COR-L47 (cell line): ENCODE measurements around the gene TMEM225B.
A peak's percentile ranks its signal among the peaks of the same experiment; 100 is the strongest.
"Not testable (repeated sequence)": the region's sequence is repeated elsewhere in the genome, so short reads cannot be mapped to it uniquely, and the experiment has no call there.

ENCODE experiments used
- DNase-seq: peaks from one replicate; lab custom pipeline; 2025; lab: John Stamatoyannopoulos, UW

The TMEM225B gene

DNA sequence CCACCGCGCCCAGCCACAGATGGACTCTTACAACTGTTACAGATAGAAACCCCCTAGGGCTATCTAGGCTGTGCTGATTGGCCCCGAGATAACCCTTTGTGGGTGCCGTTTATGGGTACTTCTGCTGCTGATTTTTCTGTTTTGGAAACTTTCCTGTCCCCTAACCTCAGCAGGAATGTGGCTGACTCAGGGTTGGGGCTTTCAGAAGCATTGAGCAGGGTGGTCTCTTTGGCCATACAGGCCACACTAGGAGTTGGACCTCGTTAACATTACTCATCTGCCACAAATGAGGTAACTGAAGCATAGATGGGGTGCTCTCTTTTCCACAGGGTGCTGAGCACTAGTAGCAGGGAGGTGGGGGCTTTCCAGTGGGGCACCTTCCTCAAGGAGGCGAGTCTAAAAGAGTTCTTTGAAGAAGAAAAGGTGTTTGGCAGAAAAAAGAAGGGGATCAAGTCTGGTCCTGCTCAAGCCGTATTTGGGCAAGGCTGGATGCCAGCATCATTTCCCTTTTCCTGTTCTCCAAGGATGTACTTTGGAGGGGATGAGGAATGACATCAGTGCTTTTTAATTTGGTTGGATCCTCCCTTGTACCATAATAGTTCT is 25.1 kb downstream of the TMEM225B start:
- DNase-seq, result no peak

DNA sequence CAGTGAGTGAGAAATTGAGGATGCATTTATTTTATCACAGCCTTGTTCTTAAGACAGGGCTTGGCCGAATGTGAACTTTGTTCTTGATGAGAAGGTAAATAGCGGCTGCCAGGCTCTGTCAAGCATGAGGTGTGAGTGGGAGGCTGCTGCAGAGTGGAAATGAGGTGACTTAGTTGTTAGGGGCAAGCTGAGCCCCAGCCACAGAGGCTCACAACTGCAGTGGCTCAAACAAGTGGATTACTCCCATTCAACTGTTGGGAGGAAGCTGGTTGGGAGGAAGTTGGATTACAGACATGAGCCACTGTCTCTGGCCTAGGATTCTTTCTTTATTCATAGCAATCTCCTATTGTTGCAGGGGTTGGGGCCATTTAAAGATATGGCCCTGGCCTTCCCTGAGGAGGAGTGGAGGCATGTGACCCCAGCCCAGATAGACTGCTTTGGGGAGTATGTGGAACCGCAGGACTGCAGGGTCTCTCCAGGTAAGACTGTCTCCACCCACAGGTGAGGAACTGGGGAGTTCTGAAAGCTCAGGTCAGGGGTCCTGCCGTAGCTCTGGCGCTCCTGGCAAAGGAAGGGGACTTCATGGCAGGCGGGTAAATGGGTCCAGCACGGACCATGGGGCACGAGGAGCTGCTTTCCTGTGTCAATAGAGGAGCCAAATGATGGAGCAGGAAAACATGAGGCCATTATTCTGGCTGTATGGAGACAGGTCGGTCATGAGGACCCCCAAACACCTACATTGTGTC is 25.8 kb downstream of the TMEM225B start:
- no peak for DNase-seq

DNA sequence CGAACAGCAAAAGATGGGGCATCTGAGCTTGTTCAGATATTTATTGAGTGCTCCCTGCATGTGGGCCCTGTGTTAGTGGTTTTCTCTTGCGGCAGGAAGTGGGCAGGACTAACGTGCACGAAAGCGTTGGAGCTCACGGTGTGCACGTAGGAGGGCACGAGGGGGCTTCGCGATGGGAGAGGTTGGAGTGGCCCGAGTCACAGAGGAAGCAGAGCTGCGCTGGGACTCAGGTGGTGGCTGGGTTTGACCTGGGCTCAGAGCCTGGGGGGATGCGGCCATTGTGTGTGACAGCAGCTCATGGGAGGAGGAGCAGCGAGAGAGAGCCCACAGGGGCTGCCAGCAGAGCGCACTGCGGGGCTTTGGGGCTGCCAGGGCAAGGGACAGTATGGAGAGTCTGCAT is 26.4 kb downstream of the TMEM225B start:
- no peak for DNase-seq

DNA sequence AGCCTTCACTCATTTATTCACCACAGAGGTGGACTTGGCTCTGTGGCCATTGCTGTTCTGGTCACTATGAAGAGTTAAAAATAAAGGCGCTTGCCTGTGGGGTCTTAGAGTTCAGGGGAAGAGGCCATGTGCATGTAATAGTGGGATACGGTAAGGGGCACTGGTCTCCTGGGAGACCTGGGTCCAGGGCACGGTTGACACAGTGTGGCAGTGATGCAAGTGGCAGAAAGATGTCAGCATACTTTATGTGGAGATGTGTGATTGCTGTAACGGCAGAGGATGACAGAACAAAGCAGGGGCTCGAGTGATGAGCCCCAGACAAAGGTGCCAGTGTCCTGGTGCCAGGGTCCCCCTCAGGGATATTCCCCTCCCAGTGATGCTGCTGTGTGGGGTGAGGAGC is 27.3 kb downstream of the TMEM225B start:
- no peak for DNase-seq

DNA sequence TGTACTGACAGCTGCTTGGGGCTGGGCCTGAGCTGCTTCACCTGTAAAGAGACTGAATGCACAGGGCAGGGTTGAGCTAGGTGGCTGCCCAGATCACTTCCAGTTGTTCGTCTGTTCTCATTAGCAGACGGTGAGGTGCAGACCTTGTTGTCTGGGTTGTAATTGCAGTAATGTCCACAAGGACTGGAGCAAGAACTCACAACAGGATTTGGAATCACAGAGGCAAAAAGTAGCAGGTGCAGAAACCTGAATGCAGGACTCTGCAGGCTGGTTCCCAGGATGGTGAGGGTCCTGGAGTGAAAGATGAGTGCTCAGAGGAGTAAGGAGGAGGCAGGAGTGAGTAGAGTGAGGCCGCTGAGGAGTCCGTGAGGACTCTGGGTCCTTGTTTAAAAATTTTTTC is 27.9 kb downstream of the TMEM225B start:
- DNase-seq, result no peak

DNA sequence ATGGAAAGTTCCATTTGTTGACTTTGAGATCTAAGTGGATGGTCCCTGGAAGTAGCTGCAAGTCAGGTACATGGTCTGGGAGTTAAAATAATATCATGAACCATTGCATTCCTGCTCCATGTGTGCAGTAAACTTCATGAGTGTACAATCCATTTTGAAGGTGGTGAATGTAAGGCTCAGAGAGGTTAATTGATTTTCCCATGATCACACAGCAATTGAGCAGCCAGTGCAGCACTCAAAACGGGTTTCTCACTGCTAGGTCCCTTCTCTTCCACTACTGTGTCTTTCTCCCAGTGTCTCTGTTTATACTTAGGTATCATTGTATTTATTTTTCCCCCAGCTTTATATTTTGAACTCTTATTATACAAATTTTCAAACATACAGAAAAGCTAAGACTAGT is 28.6 kb downstream of the TMEM225B start:
- no peak for DNase-seq

DNA sequence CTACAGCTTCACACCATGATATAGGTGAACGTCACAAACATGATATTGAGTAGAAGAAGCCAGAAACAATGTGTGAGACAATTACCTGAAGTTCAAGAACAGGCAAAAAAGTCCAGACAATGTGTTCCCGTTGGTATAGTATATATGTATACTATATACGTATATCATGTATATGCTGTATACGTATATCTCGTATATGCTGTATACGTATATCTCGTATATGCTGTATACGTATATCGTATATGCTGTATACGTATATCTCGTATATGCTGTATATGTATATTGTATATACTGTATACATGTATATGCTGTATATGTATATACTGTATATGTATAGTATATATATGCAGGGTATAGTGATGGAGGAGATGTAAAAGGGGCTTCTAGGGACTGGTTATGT is 29.4 kb downstream of the TMEM225B start:
- no peak for DNase-seq

DNA sequence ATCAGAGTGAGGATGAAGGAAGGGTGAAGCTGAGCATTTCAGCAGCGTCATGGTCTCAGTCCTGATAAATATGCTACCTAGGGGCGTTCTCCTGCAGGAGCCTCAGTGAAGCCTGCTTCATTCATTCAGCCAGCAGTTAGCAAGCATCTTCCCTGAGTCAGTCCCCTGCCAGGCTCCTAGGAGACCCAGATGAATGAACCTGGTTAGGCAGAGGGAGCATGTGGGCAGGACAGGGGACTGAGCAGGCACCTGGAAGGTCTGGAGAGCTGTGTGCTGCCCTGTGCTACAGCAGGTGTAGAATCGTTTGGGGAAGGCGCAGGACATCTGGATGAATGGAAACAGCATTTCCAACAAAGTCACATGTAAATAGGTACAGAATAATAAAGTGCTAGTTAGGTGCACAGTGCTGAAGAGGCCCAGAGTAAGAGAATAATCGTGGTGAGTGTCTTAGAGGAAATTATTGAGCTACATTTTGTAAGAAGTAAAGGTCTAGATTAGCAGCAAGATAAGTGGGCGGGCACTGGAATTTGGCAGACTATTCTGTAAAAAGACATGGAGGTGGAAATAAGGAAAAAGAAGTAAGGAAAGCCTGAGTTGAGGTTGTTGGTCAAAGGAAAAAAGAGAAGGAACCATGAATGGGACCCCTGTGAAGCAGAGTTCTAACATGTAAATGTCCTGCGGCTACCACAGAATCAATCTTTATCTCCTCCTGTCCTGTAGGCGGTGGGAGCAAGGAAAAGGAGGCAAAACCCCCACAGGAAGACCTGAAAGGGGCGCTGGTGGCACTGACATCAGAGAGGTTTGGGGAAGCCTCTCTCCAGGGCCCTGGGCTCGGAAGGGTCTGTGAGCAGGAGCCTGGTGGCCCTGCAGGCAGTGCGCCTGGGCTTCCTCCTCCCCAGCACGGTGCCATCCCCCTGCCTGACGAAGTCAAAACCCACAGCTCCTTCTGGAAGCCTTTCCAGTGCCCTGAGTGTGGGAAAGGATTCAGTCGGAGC is 30.7 kb downstream of the TMEM225B start:
- no peak for DNase-seq

DNA sequence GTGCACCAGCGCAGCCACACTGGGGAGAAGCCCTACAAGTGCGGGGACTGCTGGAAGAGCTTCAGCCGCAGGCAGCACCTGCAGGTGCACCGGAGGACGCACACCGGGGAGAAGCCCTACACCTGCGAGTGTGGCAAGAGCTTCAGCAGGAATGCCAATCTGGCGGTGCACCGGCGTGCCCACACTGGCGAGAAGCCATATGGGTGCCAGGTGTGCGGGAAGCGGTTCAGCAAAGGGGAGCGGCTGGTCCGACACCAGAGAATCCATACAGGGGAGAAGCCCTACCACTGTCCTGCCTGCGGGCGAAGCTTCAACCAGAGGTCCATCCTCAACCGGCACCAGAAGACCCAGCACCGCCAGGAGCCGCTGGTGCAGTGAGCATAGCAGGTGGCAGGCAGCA is 31.6 kb downstream of the TMEM225B start:
- DNase-seq, result no peak

DNA sequence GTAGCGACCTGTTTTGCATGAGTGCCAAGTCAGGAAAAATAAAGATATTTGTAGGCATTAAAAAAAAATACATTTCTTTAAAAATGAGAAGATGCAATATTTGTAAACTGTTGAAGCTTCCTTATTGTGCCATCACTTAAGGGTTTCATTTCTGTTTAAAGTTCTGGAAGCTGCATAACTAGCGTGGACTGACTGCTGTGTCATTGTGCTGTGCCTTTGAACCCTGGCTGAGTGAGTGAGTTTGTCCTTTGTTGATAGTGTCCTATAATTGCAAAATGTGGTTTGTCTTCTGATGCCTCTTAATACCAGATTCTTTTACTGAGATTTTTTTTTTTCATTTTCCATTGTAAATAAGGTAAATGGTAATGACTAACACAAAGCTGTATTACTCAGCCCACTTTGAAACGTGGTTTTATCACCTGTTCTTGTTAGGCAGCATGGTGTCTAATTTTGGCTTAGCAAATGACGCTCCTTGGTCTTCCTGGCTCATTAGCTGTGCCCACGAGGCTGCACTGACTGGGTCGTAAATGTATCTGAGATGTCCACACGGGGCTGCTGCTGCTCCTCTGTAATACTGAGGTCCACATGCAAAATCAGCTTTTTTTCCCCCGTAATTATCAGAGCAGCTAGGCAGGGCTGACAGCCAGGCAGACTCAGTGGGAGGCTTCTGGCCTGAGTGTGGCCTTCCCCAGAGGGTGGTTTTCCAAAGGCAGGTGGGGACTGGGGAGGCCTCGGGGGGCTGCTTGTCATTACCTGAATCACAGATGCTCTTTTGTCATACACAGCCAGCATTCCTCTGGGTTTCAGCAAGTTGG is 33.4 kb downstream of the TMEM225B start:
- DNase-seq, result peak; percentile 82

DNA sequence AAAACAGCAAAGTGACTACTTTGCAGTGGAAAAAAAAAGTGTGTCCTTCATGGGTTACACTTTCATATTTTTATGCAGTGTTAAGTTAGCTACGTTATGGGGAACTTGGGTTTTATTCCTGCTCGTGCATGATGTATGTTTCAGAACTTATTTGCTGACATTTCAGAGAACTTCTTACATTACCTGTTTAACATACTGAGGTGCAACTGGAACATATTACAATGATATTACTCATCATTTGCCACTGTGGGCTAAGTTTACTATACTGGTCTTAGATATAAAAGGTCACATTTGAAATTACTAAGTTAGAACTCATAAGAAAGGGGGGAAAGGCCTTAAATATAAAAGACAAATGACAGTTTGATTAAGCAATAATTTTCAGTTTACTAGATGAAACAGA is 39.3 kb downstream of the TMEM225B start:
- not testable (repeated sequence) for DNase-seq

DNA sequence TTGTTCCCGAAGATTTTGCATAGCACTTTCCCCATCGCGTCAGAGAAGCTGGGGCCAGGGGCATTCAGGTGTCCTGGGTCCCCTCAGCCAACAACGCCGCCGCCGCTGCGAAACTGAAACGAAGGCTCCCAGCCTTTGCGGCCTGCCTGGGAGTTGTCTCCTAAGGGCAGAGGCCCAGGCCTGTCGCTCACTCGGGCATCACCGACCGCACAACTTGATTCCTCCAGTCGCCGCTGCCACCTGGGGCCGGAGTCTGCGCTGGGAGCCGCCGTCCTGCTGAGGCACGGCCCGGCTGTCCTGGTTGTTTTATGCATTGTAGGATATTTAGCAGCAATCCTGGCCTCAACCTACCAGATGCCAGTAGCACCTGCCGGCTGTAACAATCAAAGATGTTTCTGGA is 40.7 kb downstream of the TMEM225B start:
- DNase-seq, result no peak

DNA sequence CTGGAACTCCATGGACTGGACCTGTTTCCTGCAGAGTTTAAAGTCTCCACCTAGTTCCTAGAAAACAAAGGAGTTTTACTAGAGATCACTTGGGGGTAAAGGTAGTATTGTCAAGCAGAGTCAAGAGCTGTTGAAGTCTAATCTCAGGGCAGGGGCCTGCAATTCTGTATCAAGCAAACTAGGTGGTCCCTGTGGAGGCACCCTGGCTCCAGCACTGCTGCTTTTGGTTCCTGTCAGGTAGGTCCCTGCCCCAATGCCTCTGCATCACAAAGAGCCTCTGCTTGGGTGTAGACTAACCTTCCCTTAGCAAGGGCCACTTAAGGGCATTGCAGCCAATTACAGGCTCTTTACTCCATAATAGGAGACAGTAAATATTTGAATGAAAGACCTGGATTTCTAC is 41.2 kb downstream of the TMEM225B start:
- no peak for DNase-seq

DNA sequence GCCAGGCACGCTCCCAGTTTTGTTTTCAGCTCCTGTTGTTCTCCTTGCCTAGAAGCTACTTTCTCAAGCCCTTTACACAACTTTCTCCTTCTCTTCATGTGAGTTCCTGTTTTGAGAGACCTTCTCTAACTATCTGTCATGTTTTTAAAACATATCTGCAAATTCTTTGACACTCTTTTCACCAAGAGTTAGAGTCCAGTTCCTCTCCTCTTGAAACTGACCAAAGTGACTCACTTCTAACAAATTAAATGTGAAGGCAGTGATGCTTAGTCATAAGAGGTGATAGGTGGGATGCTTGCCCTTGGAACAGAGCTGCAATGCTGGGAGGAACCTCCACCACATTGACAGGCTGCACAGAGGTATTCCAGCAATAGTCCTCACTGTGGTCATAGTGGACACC is 44.0 kb downstream of the TMEM225B start:
- no peak for DNase-seq

DNA sequence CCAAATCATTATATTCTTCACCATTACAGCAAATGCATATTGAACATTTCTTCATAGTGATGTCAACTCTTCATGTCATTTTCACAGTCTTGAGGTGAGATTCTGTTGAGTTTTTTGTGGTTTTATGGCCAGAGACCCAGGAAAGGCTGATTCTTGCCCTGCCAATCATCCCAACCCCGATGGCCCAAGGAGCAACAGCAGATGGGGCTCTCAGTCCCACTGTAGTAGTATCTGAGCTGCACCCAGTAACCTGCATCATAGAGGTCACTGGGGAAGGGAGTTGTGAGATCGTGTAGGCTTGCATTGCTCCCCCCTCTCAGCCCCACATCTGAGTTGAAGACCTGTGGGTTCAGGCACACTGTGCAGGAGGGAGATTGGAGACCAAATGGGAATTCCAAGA is 45.4 kb downstream of the TMEM225B start:
- no peak for DNase-seq

DNA sequence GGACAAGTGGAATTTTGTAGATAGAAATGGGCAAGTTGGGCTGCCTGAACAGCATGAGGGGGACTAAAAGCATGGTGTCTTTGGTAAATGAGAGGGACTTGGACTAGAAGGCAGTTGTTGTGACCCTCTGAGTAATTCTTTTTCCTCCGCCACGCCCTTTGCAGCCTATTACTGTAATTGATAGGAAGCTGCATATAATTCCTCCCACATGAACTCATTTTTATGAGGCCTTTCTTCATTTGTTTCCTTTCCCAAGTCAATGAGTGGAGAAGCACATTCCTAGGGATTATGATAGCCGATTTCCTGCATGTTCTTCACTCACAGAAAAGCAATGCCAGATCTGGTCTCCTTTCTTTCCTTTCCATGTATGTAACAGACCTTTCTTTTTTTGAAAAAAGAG is 46.4 kb downstream of the TMEM225B start:
- DNase-seq, result no peak

DNA sequence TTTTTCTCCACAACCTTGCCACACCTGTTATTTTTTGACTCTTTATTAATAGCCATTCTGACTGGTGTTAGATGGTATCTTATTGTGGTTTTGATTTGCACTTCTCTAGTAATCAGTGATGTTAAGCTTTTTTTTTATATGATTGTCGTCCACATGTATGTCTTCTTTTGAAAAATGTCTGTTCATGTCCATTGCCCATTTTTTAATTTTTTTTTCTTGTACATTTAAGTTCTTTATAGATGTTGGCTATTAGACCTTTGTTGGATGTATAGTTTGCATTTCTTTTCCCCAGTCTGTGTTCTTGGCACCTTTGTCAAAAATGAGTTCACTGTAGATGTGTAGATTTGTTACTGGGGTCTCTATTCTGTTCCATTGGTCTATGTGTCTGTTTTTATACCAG is 47.5 kb downstream of the TMEM225B start:
- no peak for DNase-seq

DNA sequence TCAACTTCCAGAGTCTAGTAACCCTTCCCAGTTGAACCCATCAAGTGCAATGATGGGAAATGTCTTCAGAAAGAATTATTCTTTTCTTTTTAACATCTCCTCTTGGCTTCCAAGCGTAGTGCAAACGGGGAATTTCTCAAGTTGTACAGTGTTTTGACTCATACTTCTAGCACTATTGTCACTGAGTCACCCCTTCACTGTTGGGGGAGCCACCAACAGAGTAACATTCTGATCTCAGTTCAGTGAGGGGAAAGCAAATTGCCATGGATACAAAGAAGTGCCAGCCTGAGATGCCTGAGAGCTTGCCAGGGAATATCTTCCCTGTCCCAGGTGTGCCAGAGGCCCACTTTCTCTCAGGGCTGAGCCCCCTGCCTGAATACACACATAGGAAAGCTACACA is 50.8 kb downstream of the TMEM225B start:
- DNase-seq, result no peak

DNA sequence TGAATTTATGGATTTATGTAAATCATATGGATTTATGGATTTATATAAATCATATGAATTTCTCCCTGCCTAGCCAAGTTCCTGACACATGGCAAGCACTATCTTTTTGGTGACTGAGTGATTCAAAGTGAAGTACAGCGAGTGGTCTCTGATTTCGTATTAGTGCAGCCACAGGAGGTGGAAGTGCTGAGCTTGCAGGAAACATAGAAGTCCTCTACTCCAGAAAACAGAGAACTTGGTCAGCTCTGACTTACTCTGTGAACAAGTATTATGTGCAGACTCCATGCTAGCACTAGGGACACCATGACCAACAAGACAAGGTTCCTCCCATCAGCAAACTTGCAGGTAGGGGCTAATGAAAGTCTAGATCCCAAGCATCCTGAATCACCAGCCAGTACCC is 53.2 kb downstream of the TMEM225B start:
- no peak for DNase-seq

DNA sequence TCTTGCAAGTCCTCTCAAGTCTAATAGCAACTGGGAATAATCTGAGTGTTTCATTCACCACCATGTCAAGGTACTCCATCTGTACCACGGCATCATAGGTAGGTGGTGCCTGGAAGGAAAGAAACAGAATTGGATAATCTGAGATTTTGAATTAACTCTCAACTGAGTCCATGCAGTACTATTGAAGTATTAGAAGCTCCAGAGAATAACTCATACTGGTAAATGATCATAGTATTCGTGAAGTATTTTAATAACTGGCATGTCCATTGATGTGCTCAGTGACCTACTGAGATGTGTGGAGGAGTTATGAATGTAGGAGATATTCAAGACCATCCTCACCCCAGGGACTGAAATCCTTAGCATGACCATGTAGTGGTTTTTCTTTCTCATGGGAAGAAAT is 54.6 kb downstream of the TMEM225B start:
- no peak for DNase-seq

DNA sequence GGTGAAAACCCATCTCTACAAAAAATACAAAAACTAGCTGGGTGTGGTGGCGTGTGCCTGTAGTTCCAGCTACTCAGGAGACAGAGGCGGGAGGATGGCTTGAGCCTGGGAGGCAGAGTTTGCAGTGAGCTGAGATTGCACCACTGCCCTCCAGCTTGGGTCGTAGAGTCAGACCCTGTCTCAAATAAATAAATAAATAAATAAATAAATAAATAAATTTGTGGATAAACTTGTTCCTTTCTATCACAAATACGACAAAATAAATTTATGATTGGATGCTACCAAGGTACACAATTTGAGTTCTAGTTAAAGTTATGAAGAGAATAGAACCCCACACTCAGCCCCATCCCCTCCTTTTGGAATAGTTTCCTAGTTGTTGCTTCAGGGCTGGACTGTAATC is 55.2 kb downstream of the TMEM225B start:
- not testable (repeated sequence) for DNase-seq

DNA sequence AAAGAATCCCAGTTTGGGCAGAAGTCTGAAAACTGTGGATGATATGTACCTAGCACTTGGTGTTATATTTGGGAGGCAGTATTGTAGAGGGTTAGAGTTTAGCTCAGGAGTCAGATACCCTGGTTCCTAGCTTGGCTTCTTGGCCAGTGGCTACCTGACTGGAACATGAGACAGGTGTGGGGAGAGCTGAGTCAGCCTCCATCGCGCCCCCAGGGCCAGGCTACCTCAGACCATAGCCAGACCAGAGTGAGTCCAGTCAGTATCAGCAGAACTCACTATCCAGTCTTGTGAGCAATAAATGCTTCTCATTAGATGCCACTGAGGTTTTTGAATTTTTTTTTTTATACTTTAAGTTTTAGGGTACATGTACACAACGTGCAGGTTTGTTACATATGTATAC is 55.7 kb downstream of the TMEM225B start:
- DNase-seq, result no peak
